ENCODE data around the gene NHERF2.

The NHERF2 gene

DNA sequence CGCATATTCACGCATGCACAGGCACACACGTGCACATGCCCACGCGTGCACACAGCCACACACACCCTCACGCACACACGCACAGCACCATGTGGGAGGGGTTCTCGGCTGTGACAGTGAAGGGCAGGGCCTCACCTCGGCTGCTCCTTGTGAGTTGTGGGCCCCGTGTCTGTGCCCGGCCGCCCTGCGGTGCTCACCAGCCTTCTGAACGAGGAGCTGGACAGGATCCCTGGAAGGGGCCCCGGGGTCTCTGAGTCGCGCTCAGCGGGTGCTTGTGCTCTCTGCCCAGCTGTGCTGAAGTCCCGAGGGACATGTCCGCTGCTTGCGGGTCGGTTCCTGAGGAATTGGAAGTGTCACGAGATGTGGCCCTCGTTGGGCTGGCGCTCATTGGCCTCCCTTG is 37.2 kb downstream of the NHERF2 start:
- no peak for DNase-seq

GRCh38 chr16:2064368-2064945 is 37.8 kb downstream of the NHERF2 start:
- no peak for DNase-seq

- no peak for DNase-seq
Observed at GRCh38 chr16:2066139-2066538, 39.4 kb downstream of the NHERF2 start.

DNA sequence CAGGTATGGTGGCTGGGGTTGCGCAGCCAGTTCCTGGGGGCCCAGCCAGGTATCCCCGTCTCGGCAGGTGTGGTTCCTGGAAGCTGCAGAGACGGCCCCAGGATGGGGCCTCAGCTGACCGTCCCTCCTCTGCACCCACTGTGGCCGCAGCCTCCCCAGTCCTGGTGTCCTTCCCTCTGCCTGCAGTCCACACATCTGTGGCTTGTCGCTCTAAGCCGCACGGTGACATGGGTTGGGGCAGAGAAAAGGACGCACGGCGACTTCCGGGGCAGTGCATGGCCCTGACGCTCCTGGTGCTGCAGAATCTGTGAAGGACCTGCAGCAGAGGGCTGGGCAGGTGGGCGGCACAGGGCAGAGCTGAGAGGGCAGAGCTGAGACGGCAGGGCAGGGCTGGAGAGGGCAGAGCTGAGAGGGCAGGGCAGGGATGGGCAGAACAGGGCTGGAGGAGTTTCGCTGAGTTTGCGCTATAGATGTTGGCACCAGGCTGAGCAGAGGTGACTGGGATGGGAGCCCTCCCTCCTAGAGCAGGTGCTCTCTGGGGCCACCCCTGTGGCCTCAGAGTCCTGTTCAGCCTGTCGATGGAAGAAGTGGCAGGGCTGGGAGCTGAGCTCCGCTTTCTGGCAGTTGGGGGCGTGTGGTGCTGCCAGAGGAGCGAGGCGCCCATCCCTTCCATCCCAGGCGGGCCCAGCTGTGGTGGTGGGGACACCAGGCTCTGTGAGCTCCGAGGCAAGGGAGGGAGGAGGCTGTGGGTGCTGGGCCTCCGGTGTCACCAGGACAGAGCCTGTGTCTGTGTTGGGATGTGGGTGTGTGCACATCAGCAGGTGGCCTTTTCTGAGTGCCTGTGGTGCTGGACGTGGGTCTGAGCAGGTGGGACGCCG is 44.1 kb downstream of the NHERF2 start:
- no peak for DNase-seq

DNA sequence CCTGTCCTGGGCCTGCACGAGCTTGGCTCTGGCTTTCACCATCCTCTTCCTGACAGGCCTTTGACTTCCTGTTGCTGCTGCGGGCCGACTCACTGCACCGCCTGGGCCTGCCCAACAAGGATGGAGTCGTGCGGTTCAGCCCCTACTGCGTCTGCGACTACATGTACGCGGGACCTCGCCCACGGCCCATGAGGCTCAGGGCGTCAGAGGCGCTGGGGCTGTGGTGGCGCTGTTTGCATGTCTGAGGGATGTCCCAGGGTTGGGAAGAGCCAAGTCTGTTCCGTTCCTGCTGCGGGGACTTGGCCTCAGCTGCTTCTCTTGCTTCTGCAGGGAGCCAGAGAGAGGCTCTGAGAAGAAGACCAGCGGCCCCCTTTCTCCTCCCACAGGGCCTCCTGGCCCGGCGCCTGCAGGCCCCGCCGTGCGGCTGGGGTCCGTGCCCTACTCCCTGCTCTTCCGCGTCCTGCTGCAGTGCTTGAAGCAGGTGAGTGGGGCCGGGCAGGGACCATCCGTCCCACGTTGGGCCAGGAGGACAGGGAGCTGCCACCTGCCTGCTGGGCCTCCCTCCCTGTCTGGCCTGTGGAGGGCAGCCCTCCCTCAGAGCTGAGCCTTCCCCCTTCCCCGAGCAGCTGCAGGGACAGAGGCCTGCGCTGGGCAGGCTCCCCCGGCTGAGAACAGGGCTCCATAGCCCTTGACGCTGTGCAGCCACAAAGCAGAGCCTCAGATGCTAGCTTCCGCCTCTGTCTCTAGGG is 44.9 kb downstream of the NHERF2 start:
- no peak for DNase-seq

DNA sequence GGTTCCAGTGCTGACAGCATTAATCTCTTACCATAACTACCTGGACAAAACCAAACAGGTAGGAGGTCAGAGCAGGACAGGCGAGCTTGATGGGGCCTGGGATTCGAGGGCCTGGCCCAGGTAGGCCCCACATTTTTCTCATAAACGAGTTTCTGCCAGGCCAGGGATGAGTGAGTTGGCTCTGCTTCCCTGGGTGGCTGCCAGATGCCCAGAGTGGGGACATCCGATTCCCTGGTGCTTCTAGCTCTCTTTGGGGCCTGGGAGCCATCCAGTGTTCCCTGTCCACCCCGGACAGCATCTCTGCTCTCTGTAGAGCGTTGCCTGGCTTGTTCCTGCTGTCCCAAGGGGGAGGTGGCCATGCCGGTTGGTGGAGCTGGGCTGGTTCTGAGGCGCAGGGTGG is 46.2 kb downstream of the NHERF2 start:
- DNase-seq: no peak

DNA sequence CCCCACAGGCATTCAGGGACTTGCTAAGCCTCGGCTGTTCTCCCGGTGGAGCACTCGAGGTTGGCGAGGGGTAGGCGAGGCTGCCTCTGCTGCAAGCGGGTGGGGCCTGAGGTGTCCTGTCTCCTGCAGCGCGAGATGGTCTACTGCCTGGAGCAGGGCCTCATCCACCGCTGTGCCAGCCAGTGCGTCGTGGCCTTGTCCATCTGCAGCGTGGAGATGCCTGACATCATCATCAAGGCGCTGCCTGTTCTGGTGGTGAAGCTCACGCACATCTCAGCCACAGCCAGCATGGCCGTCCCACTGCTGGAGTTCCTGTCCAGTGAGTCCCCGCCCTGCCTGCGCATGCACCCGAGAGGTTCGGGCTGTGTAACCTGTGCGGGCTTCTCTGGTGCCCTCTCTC is 47.4 kb downstream of the NHERF2 start:
- no peak for DNase-seq

- no peak for DNase-seq
Observed at GRCh38 chr16:2075631-2076030, 48.9 kb downstream of the NHERF2 start.

DNA sequence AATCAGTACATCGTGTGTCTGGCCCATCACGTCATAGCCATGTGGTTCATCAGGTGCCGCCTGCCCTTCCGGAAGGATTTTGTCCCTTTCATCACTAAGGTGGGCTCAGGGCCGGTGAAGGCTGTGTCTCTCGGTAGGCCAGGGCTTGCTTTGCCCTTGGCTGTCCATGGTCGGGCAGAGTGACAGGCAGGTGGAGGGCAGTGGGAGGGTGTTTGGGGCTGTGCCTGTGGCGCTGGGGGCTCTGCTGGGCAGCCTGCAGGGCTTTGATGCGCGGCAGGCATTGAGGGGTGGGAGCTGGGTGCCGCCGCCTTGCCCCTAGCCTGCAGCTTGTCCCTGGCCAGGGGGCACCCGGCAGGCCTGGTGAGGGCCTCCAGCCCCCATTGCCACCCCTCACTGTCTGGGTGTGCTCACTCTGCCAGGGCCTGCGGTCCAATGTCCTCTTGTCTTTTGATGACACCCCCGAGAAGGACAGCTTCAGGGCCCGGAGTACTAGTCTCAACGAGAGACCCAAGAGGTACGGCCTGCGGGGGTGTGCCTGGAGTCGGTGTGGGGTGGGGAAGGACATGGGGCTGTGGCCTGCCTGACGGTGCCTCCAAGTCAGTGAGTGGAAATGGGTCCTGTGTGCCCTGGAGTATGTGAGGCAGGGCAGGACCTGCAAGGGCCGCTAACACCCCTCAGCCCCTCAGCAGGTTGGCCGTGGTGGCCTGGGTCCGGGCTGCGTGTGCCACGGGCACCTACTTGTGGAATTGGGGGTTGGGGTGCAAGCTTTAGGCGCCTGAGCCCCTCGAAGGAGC is 49.6 kb downstream of the NHERF2 start:
- DNase-seq: no peak

- no peak for DNase-seq
Observed at GRCh38 chr16:2077016-2077415, 50.3 kb downstream of the NHERF2 start.

- no peak for DNase-seq
Observed at GRCh38 chr16:2077696-2078095, 51.0 kb downstream of the NHERF2 start.

DNA sequence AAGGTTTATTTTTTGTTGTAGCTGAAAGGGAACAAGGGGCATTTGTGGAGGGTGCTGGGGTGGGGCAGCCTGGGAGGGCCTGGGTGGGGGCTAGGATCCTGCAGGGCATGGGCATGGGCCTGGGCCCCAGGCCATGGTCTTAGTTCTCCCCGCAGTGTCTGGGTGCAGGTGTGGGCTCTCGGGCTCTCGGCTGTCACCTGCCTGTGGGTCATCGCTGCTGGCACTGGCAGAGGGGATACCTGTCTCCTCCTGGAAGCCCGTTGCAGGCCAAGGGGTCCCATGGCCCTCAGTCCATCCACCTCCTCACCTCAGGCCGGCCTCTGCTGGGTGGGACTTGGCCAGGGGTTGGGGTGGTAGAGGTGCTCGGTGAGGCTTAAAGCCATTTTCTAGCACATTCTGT is 51.4 kb downstream of the NHERF2 start:
- DNase-seq: no peak

GRCh38 chr16:2078691-2079090 is 52.0 kb downstream of the NHERF2 start:
- DNase-seq: no peak

- DNase-seq: no peak
Observed at GRCh38 chr16:2079311-2079800, 52.7 kb downstream of the NHERF2 start.

DNA sequence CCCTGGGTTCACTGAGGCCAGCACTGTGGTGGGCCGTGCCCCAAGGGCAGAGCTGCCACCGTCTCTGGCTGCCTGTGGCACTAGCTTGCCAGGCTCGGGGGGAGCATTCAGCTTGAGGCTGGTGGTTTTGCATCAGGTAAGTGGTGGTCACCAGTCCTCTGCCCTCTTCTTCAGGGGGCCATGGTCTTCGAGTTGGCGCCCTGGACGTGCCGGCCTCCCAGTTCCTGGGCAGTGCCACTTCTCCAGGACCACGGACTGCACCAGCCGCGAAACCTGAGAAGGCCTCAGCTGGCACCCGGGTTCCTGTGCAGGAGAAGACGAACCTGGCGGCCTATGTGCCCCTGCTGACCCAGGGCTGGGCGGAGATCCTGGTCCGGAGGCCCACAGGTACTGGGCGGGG is 53.3 kb downstream of the NHERF2 start:
- DNase-seq: no peak

DNA sequence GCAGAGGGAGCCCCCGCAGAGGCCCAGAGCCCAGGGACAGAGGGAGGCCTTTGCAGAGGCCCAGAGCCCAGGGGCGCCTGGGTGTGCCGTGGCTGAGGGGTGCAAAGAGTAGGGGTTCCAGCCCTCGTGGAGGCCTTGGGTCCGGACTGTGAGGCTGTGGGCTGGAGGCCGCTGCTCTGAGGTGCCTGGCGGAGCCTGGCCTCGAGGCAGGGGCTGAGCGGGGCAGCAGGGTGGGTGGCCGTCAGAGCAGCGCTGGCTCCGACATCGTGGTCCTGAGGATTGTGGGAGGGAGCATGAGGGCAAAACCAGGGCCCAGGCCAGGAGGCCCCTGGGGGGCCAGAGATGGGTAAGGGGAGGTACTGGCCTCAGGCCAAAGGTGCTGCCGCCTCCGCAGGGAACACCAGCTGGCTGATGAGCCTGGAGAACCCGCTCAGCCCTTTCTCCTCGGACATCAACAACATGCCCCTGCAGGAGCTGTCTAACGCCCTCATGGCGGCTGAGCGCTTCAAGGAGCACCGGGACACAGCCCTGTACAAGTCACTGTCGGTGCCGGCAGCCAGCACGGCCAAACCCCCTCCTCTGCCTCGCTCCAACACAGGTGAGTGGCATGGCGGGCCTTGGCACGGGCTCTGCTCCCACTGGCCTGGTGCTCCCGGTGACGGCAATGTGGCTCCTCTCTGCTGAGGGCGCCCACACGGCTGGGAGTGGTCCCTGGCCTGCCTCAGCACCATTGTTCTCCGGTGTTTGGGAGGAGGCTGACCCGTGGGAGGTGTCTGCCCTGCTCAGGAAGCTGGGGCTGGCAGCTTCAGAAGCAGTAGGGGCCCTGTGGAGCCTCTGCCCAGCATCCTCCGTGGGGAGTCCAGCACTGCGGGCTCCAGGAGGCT is 54.7 kb downstream of the NHERF2 start:
- no peak for DNase-seq

DNA sequence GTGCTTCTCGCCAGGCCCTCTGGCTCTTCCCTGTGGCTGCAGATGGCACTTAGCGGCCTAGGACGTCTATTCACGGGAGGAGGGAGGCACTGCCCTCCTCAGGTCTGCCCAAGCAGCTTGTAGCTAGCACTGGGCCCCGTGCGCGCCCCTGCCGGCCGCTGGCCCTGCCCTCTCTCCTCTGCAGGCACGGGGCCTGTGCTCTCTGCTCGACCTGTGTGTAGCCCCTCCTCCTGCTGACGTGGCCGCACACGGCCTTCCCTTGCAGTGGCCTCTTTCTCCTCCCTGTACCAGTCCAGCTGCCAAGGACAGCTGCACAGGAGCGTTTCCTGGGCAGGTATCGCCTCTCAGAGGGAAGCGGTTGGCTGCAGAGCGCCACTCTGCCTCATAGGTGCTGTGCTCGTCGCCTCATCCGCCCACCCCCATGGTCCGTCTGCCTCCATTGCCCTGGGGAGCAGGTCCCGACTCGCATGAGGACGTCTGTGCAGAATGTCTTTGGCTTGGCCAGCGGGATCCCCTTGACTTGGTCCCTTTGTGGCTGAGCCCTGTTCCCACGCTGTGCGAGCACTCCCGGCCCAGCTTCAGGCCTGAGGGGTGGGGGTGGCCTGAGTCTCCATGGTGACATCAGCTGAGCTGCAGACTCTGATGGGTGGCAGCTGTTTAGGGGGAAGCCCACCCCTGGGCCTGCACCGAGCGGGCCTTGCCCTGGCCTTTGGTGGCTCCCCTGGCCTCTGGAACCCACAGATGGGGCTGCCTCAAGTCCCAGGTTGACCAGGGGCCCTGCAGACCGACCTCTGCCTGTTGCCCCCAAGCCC is 55.7 kb downstream of the NHERF2 start:
- no peak for DNase-seq

DNA sequence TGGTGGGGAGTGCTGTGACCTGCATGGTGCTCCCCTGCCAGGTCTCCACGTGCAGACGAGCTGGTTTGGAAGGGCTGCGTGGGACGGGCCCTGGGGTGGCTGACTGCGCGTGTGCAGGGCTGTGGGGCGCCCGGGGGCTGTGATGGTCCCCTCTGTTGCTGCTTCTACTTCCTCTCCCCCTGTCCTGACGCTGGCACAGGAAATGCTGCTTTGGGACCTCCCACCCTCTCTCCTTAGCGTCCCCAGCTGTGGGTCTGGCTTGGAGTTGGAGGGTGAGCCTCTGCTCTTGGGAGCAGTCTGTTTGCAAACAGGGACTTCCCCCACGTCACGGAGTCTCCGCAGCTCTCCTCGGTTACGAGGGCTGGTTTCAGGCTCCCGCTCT is 56.3 kb downstream of the NHERF2 start:
- DNase-seq: no peak

- no peak for DNase-seq
Observed at GRCh38 chr16:2083409-2083808, 56.7 kb downstream of the NHERF2 start.

GRCh38 chr16:2083876-2084780 is 57.4 kb downstream of the NHERF2 start:
- no peak for DNase-seq

All from activated CD4-positive, alpha-beta T cell treated with anti-CD3 and anti-CD28 coated beads for 1 hour (primary cell).